HG02981 (cell line): ENCODE results near the gene DRAP1.
"Not testable (repeated sequence)": the region's sequence is repeated elsewhere in the genome, so short reads cannot be mapped to it uniquely, and the experiment has no call there.

ENCODE experiments used
- ATAC-seq: cut with Tn5 transposase; IDR thresholded peaks from one replicate; pipeline ENCODE4 v1.9.1; 2021; ENCODE audit warnings: mild to moderate bottlenecking, moderate library complexity; ENCODE audit not compliant: unreplicated experiment

The DRAP1 gene

DNA sequence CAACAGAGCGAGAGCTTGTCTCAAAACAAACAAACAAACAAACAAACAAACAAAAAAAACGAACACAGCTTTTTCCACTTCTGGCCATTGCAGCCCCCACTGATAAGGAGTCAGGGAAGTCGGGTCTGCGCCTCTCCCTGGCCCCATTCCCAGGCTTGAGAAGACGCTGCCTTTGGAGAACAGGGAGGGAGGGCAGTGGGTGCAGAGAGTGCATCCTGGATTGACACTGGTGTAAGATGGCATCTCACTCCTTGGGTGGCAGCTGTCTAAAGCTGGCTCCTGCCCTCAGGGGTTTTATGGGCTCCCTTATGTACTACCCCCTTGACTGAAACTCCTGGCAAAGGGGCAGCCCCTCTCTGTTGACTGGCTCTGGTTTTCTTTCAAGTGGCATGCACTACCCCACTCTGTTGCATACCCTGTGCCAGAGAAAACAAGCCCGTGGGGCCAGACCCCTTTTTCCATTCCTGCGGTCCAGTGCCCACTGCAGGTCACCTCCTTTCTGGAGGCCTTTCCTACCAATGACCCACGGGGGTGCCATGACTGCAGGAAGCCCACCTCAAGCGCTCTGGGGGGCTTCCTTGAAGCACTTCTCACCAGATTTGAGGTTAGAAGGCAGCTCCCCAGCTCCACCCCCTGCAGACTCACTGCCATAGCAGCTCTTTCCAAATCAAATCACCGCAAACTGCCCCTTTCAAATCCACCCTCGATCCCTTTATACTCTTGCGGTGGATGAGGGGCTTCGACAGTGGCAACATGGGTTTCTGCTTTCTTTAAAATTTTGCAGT is 12.7 kb downstream of the DRAP1 start:
- ATAC-seq: no peak

DNA sequence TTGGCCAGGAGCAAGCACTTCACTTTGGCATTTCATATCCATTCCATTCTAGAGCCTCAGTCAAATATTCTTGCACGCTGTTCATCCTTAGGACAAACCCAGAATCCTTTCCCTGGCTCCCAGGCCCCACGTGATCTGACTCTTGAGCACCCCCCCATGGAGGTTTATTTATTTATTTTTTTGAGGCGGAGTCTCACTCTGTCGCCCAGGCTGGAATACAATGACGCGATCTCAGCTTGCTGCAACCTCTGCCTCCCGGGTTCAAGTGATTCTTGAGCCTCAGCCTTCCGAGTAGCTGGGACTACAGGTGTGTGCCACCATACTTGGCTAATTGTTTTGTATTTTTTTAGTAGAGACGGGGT is 13.3 kb downstream of the DRAP1 start:
- ATAC-seq: no peak

DNA sequence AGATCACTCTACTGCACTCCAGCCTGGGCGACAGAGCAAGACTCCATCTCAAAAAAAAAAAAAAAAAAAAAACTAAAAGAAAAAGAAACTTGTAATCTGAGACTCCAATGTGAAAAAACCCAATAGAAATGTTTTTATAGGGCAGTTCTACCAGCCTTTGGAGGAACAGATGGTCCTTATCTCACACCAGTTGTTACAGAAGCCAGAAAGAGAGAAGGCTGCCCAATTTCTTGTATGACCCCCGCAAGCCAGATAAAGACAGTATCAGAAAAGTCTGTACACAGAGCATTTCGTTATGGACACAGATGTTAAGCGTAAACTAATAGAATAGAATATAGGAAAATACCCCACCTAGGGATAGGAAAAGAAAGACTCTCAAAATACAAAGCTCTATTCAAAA is 14.8 kb downstream of the DRAP1 start:
- no peak for ATAC-seq

DNA sequence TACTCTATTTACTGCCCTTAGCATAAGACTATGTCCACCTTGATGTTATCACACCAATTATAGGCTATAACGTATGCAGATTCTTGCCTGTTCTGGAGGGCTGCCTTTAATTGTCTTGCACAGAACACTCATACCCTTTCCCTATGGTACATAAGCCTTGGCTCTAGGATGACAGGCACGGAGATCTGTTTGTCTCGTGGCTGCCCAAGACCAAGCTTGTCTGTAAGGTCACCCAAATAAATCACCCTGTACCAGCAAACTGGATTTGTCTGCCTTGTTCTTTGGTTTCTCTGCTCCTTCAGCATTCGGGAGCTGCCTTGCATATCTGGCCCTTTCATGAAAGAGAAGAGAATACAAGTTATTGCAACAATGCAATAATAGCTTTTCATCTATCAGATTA is 18.5 kb downstream of the DRAP1 start:
- ATAC-seq: no peak

DNA sequence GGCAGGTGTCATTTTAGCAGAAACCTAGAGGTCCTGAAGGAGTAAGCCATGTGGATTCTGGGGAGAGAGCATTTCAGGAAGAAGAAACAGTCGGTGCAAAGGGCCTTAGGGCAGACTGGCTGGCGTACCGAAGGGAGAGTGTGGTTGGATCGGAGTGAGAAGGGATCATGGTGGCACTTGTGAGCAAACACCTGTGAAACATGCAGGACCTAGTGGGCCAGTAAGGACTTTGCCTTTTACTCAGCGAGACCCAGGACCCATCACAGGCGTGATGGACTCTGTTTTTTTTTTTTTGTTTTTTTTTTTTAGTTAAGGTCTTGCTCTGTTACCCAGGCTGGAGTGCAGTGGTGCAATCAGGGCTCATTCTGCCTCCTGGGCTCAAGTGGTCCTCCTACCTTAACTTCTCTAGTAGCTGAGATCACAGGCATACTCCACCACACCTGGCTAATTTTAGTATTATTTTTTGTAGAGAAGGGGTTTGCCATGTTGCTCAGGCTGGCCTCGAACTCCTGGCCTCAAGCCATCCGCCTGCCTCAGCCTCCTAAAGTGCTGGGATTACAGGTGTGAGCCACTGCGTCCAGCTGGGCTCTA is 22.6 kb downstream of the DRAP1 start:
- no peak for ATAC-seq

DNA sequence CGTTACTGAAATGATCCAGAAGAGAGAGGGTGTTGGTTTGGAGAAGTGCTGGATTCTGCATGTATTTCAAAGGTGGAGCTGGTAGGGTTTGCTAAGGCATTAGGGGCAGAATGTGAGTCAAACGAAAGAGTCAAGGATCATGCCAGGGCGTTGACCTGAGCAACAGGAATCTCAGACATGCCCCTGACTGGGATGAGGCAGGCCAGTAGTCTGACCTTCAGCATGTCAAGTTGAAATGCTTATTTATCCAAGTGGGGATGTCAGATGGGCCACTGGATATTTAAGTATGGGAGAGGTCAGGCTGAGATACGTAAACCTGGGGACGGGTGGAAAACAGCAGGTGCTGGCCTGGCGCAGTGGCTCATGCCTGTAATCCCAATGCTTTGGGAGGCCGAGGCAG is 23.3 kb downstream of the DRAP1 start:
- no peak for ATAC-seq

DNA sequence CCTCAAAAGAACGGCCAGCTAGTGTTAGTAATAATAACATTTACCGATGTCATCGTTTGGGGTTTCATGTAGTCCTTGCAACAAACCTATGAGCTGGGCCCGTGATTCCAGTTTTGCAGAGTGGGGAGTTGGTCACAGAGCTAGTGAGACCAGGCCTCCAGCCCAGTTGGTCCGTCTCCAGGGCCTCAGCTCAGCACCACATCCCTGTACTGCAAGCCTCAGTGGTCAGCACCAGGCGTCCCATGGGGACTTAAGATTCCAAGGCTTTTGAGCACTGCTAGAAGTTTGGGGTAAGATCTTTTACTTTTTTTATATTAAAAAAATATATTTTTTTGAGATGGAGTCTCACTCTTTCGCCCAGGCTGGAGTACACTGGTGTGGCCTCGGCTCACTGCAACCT is 25.0 kb downstream of the DRAP1 start:
- ATAC-seq: no peak

DNA sequence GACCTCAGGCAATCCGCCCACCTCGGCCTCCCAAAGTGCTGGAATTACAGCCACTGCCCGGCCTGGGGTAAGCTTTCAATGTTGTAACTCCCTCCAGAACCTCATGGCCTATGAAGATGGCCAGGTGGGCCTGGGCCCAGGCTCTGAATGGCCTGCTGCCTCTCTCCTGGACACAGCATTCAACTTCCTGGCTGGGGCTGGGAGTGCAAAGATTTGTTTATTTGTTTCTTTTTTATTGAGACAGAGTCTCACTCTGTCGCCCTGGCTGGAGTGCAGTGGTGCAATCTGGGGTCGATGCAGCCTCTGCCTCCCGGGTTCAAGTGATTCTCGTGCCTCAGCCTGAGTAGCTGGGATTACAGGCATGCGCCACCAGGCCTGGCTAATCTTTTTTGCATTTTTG is 25.5 kb downstream of the DRAP1 start:
- no peak for ATAC-seq

DNA sequence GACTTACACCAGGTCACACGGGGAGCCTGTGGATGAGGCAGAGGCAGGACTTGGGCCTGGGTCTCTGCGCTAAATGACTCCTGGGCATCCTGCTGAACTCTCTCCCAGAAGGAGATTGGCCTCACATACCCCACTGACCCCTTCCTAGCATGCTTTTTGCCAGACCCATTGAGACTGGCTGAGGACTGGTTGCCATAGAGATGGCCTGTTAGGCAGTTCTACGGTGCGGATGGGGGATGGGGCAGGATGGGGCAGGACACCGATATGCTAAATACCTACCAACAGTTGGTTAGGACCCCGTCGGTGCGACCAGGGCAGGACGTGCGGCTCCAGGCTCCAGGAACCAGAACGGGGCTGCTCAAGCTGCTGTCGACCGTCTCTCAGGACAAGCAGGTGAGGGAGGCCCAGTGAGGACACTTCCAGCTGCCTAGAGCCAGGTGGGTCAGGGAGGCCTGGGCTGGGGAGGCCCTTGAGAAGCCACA is 26.2 kb downstream of the DRAP1 start, which contains the start of gene TSGA10IP:
TSS of gene TSGA10IP (plus strand) at position 51 of the 482 bp plus-strand sequence. CDS start at position 247, 196 bp downstream.
- ATAC-seq: no peak

DNA sequence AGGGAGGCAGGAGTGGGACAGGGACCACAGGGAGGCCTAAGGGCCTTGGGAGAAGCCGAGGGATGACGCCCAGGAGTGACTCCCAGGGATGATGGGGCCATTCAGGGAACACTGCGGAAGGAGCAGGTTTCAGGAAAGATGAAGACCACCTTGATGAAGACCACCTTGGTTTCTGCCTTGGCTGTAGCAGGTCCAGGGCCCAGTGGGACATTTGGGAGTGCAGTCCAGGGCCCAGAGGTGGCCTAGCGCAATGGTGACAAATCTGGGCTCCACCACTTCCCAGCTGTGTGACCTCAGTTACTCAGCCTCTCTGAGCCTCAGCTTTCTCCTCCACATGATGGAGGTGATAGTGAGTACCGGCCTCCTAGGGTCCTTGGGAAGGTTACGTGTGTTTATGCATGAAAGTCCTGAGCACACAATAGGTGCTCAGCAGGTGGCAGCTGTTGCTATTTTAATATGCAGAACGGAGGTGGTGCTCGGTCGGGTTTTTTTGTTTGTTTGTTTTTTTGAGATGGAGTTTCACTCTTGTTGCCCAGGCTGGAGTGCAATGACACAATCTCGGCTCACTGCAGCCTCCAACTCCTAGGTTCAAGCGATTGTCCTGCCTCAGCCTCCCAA is 26.8 kb downstream of the DRAP1 start:
- ATAC-seq: no peak

DNA sequence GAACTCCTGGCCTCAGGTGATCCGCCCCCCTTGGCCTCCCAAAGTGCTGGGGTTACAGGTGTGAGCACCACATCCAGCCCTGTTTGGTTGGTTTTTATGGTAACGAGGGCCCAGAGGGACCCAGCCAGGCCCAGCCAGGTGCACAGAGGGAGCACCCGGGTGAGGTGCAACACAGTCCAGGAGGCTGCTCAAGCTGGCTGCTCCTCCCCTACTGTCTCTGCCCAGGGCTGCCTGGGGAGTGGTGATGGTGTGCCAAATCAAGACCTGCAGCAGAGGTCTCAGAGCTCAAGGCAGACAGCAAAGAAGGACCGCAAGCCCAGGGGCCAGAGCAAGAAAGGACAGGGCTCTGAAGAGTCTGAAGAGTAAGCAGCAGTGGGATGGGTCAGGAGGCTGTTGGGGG is 27.4 kb downstream of the DRAP1 start:
- no peak for ATAC-seq

DNA sequence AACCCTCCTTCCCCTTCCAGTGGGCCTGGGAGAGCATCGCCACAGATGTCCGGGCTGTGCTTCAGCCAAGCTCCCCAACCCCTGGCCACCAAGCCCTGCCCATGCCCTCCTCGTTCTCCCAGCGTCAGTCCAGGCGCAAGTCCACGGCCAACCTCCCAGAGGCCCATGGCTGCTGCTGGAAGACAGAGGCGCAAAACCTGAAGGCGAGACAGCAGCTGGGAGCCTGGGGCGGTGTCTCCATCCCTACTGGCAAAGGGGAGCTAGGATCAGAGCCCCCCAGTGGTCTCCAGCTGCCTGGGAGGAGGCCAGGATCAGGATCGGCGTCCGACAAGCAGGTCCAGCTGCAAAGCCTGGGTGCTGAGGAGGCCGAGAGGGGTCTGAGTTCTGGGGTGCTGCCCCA is 27.9 kb downstream of the DRAP1 start:
- ATAC-seq: no peak

DNA sequence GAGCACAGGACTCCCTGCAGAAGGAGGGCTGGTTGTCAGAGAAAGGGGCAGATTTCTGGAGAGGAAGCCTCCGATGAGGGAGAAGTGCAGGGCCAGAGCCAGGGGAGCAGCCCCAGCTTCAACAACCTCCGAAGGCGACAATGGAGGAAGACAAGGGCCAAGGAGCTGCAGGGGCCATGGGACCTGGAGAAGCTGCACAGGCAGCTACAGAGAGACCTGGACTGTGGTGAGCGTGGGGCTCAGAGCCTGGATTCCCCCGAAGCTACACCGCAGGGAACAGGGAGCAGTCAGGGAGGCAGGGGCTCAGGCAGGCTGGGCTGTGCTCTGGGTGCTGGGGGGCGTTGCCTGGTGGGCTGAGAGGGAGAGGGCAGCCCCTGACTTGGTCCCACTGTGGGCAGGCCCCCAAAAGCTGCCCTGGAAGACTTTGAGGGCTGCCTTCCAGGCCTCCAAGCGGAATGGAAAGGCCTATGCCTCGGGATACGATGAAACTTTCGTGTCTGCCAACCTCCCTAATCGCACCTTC is 28.4 kb downstream of the DRAP1 start:
- no peak for ATAC-seq

DNA sequence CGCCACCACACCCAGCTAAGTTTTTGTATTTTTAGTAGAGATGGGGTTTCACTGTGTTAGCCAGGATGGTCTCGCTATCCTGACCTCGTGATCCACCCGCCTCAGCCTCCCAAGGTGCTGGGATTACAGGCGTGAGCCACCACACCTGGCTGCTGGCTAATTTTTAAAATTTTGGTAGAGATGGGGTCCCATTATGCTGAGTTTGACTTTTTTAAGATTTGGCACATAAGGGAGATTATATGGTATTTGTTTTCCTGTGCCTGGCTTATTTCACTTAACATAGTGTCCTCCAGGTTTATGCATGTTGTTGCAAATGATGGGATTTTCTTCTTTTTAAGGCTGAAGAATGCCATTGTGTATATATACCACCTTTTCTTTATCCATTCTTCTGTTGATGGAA is 31.5 kb downstream of the DRAP1 start:
- not testable (repeated sequence) for ATAC-seq

DNA sequence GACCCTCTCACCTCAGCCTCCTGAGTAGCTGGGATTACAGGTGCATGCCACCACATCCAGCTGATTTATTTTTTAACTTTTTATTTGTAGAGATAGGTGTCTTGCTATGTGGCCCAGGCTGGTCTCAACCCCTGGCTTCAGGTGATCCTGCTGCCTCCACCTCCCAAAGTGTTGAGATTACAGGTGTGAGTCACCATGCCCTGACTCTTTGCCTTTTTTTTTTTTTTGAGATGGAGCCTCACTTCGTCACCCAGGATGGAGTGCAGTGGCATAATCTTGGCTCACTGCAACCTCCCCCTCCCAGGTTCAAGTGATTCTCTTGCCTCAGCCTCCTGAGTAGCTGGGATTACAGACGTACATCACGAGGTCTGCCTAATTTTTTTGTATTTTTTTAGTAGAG is 32.4 kb downstream of the DRAP1 start:
- ATAC-seq: not testable (repeated sequence)

DNA sequence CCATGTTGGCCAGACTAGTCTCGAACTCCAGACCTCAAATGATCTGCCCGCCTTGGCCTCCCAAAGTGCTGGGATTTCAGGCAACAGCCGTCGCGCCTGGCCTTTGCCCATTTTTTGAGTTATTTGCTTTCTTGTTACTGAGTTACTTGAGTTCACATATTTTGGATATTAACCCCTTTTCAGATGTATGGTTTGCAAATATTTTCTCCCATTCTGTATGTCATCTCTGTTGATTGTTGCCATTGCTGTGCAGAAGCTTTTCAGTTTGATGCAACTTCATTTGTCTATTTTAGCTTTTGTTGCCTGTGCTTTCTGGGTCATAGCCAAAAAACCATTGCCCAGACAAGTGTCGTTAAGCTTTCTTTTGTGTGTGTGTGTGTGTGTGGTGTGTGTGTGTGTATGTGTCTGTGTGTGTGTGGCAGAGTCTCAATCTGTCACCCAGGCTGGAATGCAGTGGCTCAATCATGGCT is 32.9 kb downstream of the DRAP1 start:
- ATAC-seq: no peak

DNA sequence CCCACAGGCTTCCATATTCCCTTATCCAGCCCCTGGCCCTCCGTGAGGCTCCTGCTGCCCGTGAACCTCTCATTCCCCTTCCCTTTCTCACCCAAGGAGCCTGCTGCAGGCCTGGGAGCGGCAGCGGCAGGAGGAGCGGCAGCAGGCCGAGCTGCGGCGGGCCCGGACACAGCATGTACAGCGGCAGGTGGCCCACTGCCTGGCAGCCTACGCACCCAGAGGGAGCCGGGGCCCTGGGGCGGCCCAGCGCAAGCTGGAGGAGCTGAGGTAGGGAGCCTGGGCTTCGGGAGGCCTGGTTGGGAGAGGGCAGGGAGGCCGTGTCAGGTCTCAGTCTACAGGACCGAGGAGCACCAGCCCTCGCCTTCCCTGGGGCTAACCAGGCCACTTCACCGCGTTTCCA is 34.2 kb downstream of the DRAP1 start:
- no peak for ATAC-seq

DNA sequence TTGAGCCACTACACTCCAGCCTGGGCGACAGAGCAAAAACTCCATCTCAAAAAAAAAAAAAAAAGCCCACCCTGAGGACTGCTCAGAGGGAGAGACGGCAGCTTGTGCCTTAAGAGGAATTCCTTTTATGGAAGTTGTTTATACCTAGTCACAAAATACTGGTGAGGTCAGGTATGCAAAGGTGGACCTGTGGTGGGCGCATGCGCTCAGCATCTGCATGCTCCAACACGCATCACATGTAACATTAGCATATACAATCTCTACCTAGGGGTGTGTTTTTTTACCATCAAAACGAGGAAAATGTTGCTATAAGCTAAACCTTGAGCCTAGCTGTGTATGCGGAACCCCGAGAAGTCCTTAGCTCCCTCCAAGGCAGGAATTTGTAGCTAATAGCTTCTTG is 35.5 kb downstream of the DRAP1 start:
- ATAC-seq: no peak

DNA sequence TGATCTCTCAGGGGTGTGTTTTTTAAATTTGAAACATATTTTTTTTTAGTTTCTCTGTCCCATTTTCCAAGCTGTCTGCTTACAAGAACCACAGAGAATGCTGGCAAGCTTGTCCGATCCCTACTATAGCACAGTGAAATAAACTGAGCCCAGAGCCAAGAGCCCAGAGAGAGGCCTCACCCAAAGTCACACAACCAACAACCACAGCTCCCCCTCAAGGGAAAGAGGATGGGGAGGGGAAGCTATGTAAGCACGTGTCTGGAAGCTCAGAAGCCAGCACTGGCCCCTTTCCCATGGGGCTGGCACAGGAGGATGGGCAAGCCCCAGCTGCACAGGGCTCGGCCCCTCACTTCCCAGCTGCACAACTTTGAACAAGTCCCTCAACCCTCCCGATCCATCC is 39.1 kb downstream of the DRAP1 start:
- no peak for ATAC-seq

DNA sequence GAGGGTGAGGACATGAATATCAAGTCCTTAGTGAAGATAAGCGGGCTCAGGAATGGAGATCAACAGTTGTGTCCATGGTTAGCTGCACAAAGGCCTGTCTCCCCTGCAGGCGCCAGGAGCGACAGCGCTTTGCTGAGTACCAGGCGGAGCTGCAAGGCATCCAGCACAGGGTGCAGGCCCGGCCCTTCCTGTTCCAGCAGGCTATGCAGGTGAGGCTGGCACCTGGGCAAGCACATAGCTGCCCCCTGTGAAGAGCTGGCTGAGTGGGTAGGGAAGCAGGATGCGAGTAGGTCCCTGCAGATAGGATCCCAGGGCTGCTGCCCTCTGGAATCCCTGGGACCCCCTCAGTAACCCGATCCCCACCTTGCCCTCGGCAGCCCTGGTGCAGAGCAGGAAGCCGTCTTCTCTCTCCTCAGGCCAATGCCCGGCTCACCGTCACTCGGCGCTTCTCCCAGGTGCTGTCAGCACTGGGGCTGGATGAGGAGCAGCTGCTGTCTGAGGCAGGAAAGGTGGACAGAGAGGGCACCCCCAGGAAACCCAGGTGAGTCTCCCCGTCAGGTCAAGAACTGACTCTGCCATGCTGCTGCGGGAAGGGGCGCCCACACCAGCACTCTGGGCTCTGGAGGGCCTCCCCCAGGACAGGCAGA is 39.7 kb downstream of the DRAP1 start:
- no peak for ATAC-seq

DNA sequence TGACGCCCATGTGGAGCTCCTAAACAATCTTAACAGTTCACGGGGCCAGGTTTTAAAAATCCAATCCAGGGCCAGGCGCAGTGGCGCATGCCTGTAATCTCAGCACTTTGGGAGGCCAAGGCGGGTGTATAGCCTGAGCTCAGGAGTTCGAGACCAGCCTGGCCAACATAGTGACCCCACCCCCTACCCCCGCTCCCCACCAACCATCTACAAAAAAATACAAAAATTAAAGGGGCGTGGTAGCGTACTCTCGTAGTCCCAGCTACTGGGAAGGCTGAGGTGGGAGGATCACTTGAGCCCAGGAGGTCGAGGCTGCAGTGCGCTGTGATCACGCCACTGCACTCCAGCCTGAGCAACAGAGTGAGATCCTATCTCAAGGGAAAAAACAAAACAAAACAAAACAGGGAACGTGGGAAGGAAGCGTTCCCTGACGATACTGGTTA is 41.6 kb downstream of the DRAP1 start:
- ATAC-seq: no peak
